GM23338 (cell line): ENCODE results near the gene DOCK11.

Experiments
- CREB1 ChIP-seq: fragments of 250-450 bp; sonication (Bioruptor Pico); IDR thresholded peaks from 2 replicates; pipeline ENCODE4 v1.5.0; 2020; ENCODE audit warnings: low read depth, mild to moderate bottlenecking, moderate library complexity
- CTCF ChIP-seq, 2 experiments: fragments of 200-600 bp in 1 of 2; sonication (generic) in 1 of 2; conservative IDR thresholded peaks; 2 replicates each; pipeline versions ENCODE4 v1.5.1 to v1.6.1; 2016 to 2017; ENCODE audit warnings: antibody characterized with exemption in 2 of 2, low read depth in 2 of 2, mild to moderate bottlenecking in 2 of 2, moderate library complexity in 1 of 2
- EZH2 ChIP-seq: fragments of 200-600 bp; sonication (generic); IDR thresholded peaks from one replicate; pipeline ENCODE4 v1.8.0; 2017; ENCODE audit warnings: antibody characterized with exemption, mild to moderate bottlenecking, low read depth; ENCODE audit not compliant: unreplicated experiment
- EZH2phosphoT487 ChIP-seq: fragments of 200-600 bp; sonication (generic); IDR thresholded peaks from one replicate; pipeline ENCODE4 v1.8.1; 2018; ENCODE audit warnings: antibody characterized with exemption; ENCODE audit not compliant: unreplicated experiment
- JUNB ChIP-seq: IDR thresholded peaks from one replicate; pipeline ENCODE4 v1.6.1; 2016; ENCODE audit warnings: antibody characterized with exemption; ENCODE audit not compliant: unreplicated experiment
- NANOG ChIP-seq: IDR thresholded peaks from 2 replicates; pipeline ENCODE4 v1.6.1; 2016; ENCODE audit warnings: antibody characterized with exemption, borderline replicate concordance
- POLR2AphosphoS5 ChIP-seq: IDR thresholded peaks from 2 replicates; pipeline ENCODE4 v1.6.1; 2016; ENCODE audit warnings: antibody characterized with exemption, low read depth
- REST ChIP-seq: IDR thresholded peaks from one replicate; pipeline ENCODE4 v1.6.1; 2018; ENCODE audit warnings: antibody characterized with exemption; ENCODE audit not compliant: unreplicated experiment
- STAT1 ChIP-seq: IDR thresholded peaks from one replicate; pipeline ENCODE4 v1.6.1; 2016; ENCODE audit warnings: antibody characterized with exemption; ENCODE audit not compliant: unreplicated experiment
- ZNF114 ChIP-seq: fragments of 250-450 bp; sonication (Bioruptor Pico); IDR thresholded peaks from 2 replicates; pipeline ENCODE4 v1.5.0; 2020; ENCODE audit warnings: mild to moderate bottlenecking, moderate library complexity
- ZNF331 ChIP-seq: fragments of 250-450 bp; sonication (Bioruptor Pico); IDR thresholded peaks from 2 replicates; pipeline ENCODE4 v1.5.0; 2020; ENCODE audit warnings: low read depth, mild to moderate bottlenecking, moderate library complexity
- TF ChIP-seq, protein P1 (sequence below): IDR thresholded peaks from 2 replicates; pipeline ENCODE4 v1.6.1; 2016; ENCODE audit warnings: antibody characterized with exemption
- TF ChIP-seq, protein P2 (sequence below): fragments of 250-450 bp; sonication (Bioruptor Pico); IDR thresholded peaks from 2 replicates; pipeline ENCODE4 v1.5.0; 2020; ENCODE audit warnings: mild to moderate bottlenecking, moderate library complexity

DNA sequence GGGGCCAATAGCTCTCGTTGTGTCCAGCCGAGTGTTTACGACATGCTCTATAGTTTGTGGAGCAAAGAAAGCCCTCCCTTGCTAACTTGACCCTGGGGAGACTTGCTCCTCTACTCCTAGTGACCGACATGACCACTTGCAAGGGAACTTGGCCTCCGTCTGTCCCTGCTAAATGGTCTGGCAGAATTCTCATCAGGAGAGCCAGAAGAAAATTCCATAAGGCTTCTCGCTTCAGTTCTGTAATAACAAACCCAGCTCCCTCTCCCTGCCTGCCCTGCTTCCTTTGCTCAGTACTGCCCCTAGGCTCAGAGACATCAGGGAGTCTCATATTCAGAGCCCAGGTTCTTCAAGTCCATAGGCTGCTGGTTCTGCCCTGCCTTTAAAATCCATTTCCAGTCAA, 13.0 kb downstream of the DOCK11 start:
- TF ChIP-seq CTCF (conservative IDR thresholded peaks at IDR 0.05; ENCODE audit: low read depth in 2 of 2) (0 out of 4 replicates have a peak, but pooled peaks of 1 of the 2 experiments have one; percentile 2), POLR2AphosphoS5 (no peak), EZH2phosphoT487 (no peak), REST (no peak), CREB1 (CRISPR knock-in tag) (no peak), EZH2 (no peak), JUNB (no peak), NANOG (no peak), ZNF114 (no peak), ZNF331 (CRISPR knock-in tag) (no peak), STAT1 (no peak)
- TF ChIP-seq, protein P1, sequence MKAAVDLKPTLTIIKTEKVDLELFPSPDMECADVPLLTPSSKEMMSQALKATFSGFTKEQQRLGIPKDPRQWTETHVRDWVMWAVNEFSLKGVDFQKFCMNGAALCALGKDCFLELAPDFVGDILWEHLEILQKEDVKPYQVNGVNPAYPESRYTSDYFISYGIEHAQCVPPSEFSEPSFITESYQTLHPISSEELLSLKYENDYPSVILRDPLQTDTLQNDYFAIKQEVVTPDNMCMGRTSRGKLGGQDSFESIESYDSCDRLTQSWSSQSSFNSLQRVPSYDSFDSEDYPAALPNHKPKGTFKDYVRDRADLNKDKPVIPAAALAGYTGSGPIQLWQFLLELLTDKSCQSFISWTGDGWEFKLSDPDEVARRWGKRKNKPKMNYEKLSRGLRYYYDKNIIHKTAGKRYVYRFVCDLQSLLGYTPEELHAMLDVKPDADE, result no peak
- TF ChIP-seq, protein P2, sequence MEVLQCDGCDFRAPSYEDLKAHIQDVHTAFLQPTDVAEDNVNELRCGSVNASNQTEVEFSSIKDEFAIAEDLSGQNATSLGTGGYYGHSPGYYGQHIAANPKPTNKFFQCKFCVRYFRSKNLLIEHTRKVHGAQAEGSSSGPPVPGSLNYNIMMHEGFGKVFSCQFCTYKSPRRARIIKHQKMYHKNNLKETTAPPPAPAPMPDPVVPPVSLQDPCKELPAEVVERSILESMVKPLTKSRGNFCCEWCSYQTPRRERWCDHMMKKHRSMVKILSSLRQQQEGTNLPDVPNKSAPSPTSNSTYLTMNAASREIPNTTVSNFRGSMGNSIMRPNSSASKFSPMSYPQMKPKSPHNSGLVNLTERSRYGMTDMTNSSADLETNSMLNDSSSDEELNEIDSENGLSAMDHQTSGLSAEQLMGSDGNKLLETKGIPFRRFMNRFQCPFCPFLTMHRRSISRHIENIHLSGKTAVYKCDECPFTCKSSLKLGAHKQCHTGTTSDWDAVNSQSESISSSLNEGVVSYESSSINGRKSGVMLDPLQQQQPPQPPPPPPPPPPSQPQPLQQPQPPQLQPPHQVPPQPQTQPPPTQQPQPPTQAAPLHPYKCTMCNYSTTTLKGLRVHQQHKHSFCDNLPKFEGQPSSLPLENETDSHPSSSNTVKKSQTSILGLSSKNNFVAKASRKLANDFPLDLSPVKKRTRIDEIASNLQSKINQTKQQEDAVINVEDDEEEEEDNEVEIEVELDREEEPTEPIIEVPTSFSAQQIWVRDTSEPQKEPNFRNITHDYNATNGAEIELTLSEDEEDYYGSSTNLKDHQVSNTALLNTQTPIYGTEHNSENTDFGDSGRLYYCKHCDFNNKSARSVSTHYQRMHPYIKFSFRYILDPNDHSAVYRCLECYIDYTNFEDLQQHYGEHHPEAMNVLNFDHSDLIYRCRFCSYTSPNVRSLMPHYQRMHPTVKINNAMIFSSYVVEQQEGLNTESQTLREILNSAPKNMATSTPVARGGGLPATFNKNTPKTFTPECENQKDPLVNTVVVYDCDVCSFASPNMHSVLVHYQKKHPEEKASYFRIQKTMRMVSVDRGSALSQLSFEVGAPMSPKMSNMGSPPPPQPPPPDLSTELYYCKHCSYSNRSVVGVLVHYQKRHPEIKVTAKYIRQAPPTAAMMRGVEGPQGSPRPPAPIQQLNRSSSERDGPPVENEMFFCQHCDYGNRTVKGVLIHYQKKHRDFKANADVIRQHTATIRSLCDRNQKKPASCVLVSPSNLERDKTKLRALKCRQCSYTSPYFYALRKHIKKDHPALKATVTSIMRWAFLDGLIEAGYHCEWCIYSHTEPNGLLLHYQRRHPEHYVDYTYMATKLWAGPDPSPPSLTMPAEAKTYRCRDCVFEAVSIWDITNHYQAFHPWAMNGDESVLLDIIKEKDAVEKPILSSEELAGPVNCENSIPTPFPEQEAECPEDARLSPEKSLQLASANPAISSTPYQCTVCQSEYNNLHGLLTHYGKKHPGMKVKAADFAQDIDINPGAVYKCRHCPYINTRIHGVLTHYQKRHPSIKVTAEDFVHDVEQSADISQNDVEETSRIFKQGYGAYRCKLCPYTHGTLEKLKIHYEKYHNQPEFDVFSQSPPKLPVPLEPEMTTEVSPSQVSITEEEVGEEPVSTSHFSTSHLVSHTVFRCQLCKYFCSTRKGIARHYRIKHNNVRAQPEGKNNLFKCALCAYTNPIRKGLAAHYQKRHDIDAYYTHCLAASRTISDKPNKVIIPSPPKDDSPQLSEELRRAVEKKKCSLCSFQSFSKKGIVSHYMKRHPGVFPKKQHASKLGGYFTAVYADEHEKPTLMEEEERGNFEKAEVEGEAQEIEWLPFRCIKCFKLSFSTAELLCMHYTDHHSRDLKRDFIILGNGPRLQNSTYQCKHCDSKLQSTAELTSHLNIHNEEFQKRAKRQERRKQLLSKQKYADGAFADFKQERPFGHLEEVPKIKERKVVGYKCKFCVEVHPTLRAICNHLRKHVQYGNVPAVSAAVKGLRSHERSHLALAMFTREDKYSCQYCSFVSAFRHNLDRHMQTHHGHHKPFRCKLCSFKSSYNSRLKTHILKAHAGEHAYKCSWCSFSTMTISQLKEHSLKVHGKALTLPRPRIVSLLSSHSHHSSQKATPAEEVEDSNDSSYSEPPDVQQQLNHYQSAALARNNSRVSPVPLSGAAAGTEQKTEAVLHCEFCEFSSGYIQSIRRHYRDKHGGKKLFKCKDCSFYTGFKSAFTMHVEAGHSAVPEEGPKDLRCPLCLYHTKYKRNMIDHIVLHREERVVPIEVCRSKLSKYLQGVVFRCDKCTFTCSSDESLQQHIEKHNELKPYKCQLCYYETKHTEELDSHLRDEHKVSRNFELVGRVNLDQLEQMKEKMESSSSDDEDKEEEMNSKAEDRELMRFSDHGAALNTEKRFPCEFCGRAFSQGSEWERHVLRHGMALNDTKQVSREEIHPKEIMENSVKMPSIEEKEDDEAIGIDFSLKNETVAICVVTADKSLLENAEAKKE, result no peak
